ENCODE results near the gene ANKRD33B. TPM values are rescaled to one million over a fixed set of nuclear protein-coding genes. Genes with fewer than 3 reads are reported as not detected.

Gene ANKRD33B
- total RNA-seq, 1 donor from 2014 or later: 170 TPM

DNA sequence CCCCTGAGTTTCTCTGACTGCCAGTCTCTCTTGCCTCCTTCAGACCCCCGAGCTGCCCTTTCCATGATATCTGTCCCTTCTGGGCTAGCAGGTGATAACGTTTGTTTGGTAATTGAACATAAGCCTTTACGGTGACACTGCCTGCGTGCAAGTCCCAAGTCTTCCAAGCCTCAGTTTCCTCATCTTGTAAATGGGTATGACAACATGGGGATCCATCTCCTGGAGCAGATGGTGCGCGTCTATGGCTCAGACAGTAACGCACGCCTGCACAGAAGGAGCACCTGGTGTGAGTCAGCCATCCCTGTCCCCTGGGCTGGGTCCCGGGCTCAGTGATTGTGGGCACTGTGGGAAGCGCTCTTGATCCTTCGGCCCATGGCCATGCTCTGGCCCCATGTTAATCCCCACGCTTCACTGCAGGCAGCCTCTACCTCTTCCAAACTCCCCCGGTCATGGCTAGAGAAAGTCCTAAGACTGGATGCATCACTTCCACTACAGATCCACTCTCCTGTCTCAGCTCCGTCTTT is 111.4 kb downstream of the ANKRD33B start:
- ChIA-PET POLR2A (no interaction called here), CTCF (no interaction called here)
- intact Hi-C loops (cut with micrococcal nuclease): no loop called here
- ATAC-seq (ENCODE audit: low read depth): no peak
- TF ChIP-seq, protein P1, sequence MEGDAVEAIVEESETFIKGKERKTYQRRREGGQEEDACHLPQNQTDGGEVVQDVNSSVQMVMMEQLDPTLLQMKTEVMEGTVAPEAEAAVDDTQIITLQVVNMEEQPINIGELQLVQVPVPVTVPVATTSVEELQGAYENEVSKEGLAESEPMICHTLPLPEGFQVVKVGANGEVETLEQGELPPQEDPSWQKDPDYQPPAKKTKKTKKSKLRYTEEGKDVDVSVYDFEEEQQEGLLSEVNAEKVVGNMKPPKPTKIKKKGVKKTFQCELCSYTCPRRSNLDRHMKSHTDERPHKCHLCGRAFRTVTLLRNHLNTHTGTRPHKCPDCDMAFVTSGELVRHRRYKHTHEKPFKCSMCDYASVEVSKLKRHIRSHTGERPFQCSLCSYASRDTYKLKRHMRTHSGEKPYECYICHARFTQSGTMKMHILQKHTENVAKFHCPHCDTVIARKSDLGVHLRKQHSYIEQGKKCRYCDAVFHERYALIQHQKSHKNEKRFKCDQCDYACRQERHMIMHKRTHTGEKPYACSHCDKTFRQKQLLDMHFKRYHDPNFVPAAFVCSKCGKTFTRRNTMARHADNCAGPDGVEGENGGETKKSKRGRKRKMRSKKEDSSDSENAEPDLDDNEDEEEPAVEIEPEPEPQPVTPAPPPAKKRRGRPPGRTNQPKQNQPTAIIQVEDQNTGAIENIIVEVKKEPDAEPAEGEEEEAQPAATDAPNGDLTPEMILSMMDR (IDR thresholded peaks at IDR 0.05): no peak
- Mint-ChIP-seq H3K9me3 (peaks cover 8% of the 10 kb centered on the region), H3K36me3 (ENCODE audit: low read depth) (peaks cover 30% of the 10 kb centered on the region), H3K27ac (no peak overlapping the region), H3K4me3 (no peak overlapping the region), H3K4me1 (no peaks in the 10 kb centered on the region), H3K27me3 (no peaks in the 10 kb centered on the region)
- no peak for DNase-seq

- no peaks in the 10 kb centered on the region for H3K4me1 Mint-ChIP-seq
- TF ChIP-seq, protein P1 (IDR thresholded peaks at IDR 0.05): no peak
- ChIA-PET CTCF (no interaction called here), POLR2A (no interaction called here)
- no peaks in the 10 kb centered on the region for H3K27me3 Mint-ChIP-seq
- ATAC-seq (ENCODE audit: low read depth) (no peak), DNase-seq (no peak)
- H3K9me3 Mint-ChIP-seq: peaks cover 8% of the 10 kb centered on the region
- H3K4me3 Mint-ChIP-seq: no peak overlapping the region
- intact Hi-C loops (cut with micrococcal nuclease): no loop called here
- no peak overlapping the region for H3K27ac Mint-ChIP-seq
- H3K36me3 Mint-ChIP-seq (ENCODE audit: low read depth): peaks cover 38% of the 10 kb centered on the region
These were observed 112.4 kb downstream of the ANKRD33B start for GRCh38 chr5:10676224-10676623.

DNA sequence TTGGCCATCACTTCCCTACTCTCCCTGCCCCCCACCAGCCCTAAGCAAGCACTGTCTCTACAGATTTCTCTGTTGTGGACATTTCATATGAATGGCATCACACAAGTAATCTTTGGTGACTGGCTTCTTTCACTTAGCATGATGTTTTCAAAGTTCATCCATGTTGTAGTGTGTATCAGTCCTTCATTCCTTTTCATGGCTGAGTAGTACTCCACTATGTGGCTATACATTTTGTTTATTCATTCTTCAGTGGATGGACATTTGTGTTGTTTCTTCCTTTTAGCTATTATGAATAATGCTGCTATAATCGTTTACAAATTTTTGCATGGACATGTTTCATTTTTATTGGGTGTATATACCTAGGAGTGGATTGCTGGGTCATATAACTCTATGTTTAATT is 113.1 kb downstream of the ANKRD33B start:
- H3K9me3 Mint-ChIP-seq: peaks cover 8% of the 10 kb centered on the region
- POLR2A ChIA-PET: no interaction called here
- DNase-seq: no peak

GRCh38 chr5:10677533-10677932 is 113.7 kb downstream of the ANKRD33B start:
- TF ChIP-seq, protein P1 (IDR thresholded peaks at IDR 0.05): no peak
- Mint-ChIP-seq H3K36me3 (ENCODE audit: low read depth) (peaks cover 47% of the 10 kb centered on the region), H3K9me3 (peaks cover 8% of the 10 kb centered on the region), H3K27me3 (no peaks in the 10 kb centered on the region), H3K27ac (no peak overlapping the region), H3K4me3 (no peak overlapping the region), H3K4me1 (no peaks in the 10 kb centered on the region)
- CTCF ChIA-PET: no interaction called here
- intact Hi-C loops (cut with micrococcal nuclease): no loop called here
- ATAC-seq (ENCODE audit: low read depth) (no peak), DNase-seq (no peak)
- POLR2A ChIA-PET: no interaction called here

More for the DNA sequence above, 113.1 kb downstream of the ANKRD33B start:
- Mint-ChIP-seq H3K36me3 (ENCODE audit: low read depth) (peaks cover 41% of the 10 kb centered on the region), H3K4me3 (no peak overlapping the region), H3K4me1 (no peaks in the 10 kb centered on the region), H3K27me3 (no peaks in the 10 kb centered on the region), H3K27ac (no peak overlapping the region)
- intact Hi-C loops (cut with micrococcal nuclease): no loop called here
- TF ChIP-seq, protein P1 (IDR thresholded peaks at IDR 0.05): no peak
- CTCF ChIA-PET: no interaction called here
- ATAC-seq (ENCODE audit: low read depth): no peak

DNA sequence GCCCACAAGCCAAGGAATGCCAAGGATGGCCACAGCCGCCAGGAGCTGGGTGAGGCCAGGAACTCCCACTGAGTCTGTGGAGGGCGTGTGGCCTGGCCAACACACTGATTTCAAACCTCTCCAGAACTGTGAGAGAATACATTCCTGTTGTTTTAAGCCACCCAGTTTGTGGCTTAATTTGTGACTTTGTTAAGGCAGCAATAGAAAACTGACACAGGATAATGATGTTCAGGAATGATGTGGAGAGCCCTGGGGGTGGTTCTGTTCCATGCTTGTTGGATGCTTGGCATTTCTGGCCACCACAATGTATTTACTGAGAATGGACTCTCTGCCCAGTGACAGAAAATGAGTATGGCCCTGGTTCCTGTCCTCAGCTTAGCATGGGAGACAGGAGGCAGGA is 114.4 kb downstream of the ANKRD33B start:
- H3K4me3 Mint-ChIP-seq: no peak overlapping the region
- no peaks in the 10 kb centered on the region for H3K4me1 Mint-ChIP-seq
- ChIA-PET CTCF (no interaction called here), POLR2A (no interaction called here)
- ATAC-seq (ENCODE audit: low read depth): no peak
- H3K27me3 Mint-ChIP-seq: no peaks in the 10 kb centered on the region
- intact Hi-C loops (cut with micrococcal nuclease): no loop called here
- no peak overlapping the region for H3K27ac Mint-ChIP-seq
- TF ChIP-seq, protein P1 (IDR thresholded peaks at IDR 0.05): no peak
- no peak for DNase-seq
- H3K9me3 Mint-ChIP-seq: peaks cover 8% of the 10 kb centered on the region
- H3K36me3 Mint-ChIP-seq (ENCODE audit: low read depth): peaks cover 54% of the 10 kb centered on the region

Measured in activated B cell treated with CpG ODN at 0.5 μM for 24 hours (primary cell).